WTC11 (cell line): ENCODE measurements around the gene LRP3. TPM values are rescaled to one million over a fixed set of nuclear protein-coding genes. Genes with fewer than 3 reads are reported as not detected.
"Not testable (repeated sequence)": the region's sequence is repeated elsewhere in the genome, so short reads cannot be mapped to it uniquely, and the experiment has no call there.

ENCODE experiments used
- ATAC-seq: fragments of 200-7000 bp; cut with Tn5 transposase; 2 replicates; pipeline ENCODE4 v1.10.0; 2021; ENCODE audit warnings: mild to moderate bottlenecking, moderate library complexity
- CTCF ChIA-PET: fragments of 300-600 bp; sonication (Branson Sonifier 250); formaldehyde crosslinking; loops from one replicate; lab custom pipeline; 2021; ENCODE audit warnings: antibody characterized with exemption; lab: Charles Lee
- POLR2A ChIA-PET: fragments of 350-600 bp; sonication (Branson Sonifier 250); formaldehyde crosslinking; loops from one replicate; lab custom pipeline; 2021; ENCODE audit warnings: antibody characterized with exemption; lab: Charles Lee
- DNase-seq: peaks from one replicate; pipeline ENCODE4 v3.0.0; 2021; ENCODE audit warnings: low spot score
- H3K27ac Mint-ChIP-seq: 2 replicates; pipeline ENCODE4 v1.8.0; 2021; ENCODE audit warnings: mixed read lengths
- H3K27me3 Mint-ChIP-seq: 2 replicates; pipeline ENCODE4 v1.8.0; 2021; ENCODE audit warnings: low read depth, mild to moderate bottlenecking, moderate library complexity, mixed read lengths
- H3K36me3 Mint-ChIP-seq: 2 replicates; pipeline ENCODE4 v1.8.0; 2021; ENCODE audit warnings: mixed read lengths
- H3K4me1 Mint-ChIP-seq: 2 replicates; pipeline ENCODE4 v1.8.0; 2022; ENCODE audit warnings: mixed read lengths
- H3K4me3 Mint-ChIP-seq: 2 replicates; pipeline ENCODE4 v1.8.0; 2021; ENCODE audit warnings: mild to moderate bottlenecking, moderate library complexity, mixed read lengths
- H3K9me3 Mint-ChIP-seq: 2 replicates; pipeline ENCODE4 v1.8.0; 2021; ENCODE audit warnings: mixed read lengths
- ARID4B ChIP-seq: sonication (generic); formaldehyde crosslinking; IDR thresholded peaks from 2 replicates; pipeline ENCODE4 v1.8.0; 2023; ENCODE audit warnings: missing genetic modification reagents, mild to moderate bottlenecking, borderline replicate concordance
- ATF6 ChIP-seq: sonication (generic); formaldehyde crosslinking; IDR thresholded peaks from 2 replicates; pipeline ENCODE4 v1.8.1; 2023; ENCODE audit warnings: mild to moderate bottlenecking, missing genetic modification reagents
- HMGA2 ChIP-seq: fragments of 250-450 bp; sonication (Bioruptor Pico); IDR thresholded peaks from 2 replicates; pipeline ENCODE4 v1.4.0; 2021; ENCODE audit warnings: mild to moderate bottlenecking, moderate library complexity
- NFE2L1 ChIP-seq: sonication (generic); formaldehyde crosslinking; IDR thresholded peaks from 2 replicates; pipeline ENCODE4 v1.8.1; 2023; ENCODE audit warnings: missing genetic modification reagents
- OVOL2 ChIP-seq: fragments of 250-450 bp; sonication (Bioruptor Pico); IDR thresholded peaks from 2 replicates; pipeline ENCODE4 v1.9.0; 2021; ENCODE audit warnings: mild to moderate bottlenecking, borderline replicate concordance
- PRRX2 ChIP-seq: fragments of 250-450 bp; sonication (Bioruptor Pico); IDR thresholded peaks from 2 replicates; pipeline ENCODE4 v1.8.0; 2021; ENCODE audit warnings: mild to moderate bottlenecking
- RELA ChIP-seq: sonication (generic); formaldehyde crosslinking; IDR thresholded peaks from 2 replicates; pipeline ENCODE4 v1.8.1; 2022; ENCODE audit warnings: missing genetic modification reagents, mild to moderate bottlenecking, borderline replicate concordance
- ZNF281 ChIP-seq: sonication (generic); formaldehyde crosslinking; IDR thresholded peaks from 2 replicates; pipeline ENCODE4 v1.8.0; 2023; ENCODE audit warnings: mild to moderate bottlenecking, missing genetic modification reagents
- ZNF396 ChIP-seq: fragments of 250-450 bp; sonication (Bioruptor Pico); IDR thresholded peaks from 2 replicates; pipeline ENCODE4 v1.8.0; 2021; ENCODE audit warnings: mild to moderate bottlenecking, moderate library complexity, borderline replicate concordance
- total RNA-seq: library from RNA; stranded (reverse); gene quantifications from 3 replicates; pipeline ENCODE4 v1.2.3, GENCODE V29; 2021

LRP3 gene
- total RNA-seq, 1 experiment from 2014 or later = 47.0 TPM

DNA sequence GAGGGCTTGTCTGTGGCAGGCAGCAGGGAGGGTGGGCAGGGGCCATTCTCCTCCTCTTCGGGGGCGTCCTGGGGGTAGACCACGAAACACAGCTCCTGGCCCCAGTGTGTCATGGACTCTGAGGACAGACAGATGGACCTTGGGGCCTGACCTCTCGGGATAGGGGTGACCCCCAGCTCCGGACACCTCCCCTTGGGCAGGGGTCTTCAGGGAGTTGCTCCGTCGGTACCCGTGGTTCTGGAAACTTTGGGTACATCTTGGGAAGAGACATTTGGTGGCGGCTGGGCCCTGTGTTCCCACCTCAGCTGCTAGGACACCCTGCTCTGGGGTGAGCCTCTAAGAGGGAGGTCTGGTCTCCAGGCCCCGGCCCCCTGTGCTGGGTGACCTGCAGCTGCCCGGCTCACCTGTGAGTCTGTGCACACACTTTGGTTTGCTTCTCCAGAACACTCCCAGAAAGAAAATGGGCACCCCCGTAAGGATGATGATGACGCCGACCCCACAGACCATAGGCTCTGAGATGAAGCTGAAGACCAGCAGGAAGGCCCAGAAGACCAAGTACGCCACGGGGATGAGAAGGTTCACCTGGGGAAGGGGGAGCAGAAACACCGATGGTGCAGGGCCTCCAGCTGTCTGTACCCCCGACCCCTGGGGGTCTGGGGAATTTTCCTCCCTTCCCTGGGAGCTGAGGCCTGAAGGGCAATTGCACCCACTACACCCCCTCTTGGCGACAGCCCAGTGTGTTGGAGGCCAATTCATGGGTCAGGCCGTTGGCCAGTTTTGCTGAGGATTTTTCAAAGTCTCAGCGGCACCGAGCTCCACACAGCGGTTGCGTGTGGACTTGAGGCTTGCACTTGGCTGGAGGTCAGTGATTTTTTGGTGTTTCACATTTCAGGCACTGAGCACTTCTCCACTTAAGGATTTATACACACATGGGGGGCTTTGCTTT is 15.0 kb downstream of the LRP3 start (continued):
- no peak for TF ChIP-seq ZNF396
- TF ChIP-seq OVOL2 (CRISPR knock-in tag) = no peak
- no peak for TF ChIP-seq HMGA2
- no peak for TF ChIP-seq RELA (CRISPR knock-in tag)
- no peak for TF ChIP-seq PRRX2
- no peak for TF ChIP-seq NFE2L1 (CRISPR knock-in tag)

DNA sequence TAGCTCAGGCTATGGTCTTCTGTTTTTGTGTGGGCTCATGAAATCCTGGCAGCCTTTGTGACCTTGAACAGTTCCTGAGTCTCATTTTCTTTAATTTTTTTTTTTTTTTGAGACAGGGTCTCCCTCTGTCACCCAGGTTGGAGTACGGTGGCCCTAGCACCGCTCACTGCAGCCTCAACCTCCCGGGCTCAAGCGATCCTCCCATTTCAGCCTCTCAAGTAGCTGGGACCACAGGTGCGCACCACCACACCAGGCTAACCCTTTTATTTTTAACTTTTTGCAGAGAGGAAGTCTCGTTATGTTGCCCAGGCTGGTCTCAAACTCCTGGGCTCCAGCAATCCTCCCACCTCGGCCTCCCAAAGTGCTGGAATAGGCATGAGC is 15.7 kb downstream of the LRP3 start:
- ChIA-PET CTCF (interaction anchor here (0.7 to 2.2 kb wide), 3 partner anchors 18 to 197 kb away, joined by 3 to 12 read pairs (median 5); no protein-coding TSS in a partner anchor), POLR2A (interaction anchor here (0.5 to 1.1 kb wide), 2 partner anchors 93 to 304 kb away, joined by 3 to 4 read pairs; partner anchors contain the start of gene CEBPA)
- not testable (repeated sequence) for H3K36me3 Mint-ChIP-seq, DNase-seq, H3K27me3 Mint-ChIP-seq, H3K4me3 Mint-ChIP-seq, H3K9me3 Mint-ChIP-seq, H3K27ac Mint-ChIP-seq, H3K4me1 Mint-ChIP-seq, ATAC-seq

GRCh38 chr19:33210266-33210940 is 16.3 kb downstream of the LRP3 start:
- Mint-ChIP-seq H3K4me1 (no peaks in the 10 kb centered on the region), H3K27ac (no peak overlapping the region), H3K27me3 (no peaks in the 10 kb centered on the region), H3K4me3 (no peak overlapping the region), H3K36me3 (no peaks in the 10 kb centered on the region), H3K9me3 (no peaks in the 10 kb centered on the region)
- ATAC-seq (no peak), DNase-seq (no peak)
- TF ChIP-seq ZNF281 (CRISPR knock-in tag) (no peak), ATF6 (CRISPR knock-in tag) (no peak), ARID4B (no peak)
- ChIA-PET CTCF (interaction anchor here (2.0 to 2.2 kb wide), 2 partner anchors 19 to 26 kb away, joined by 5 to 12 read pairs; no protein-coding TSS in a partner anchor), POLR2A (interaction anchor here (0.5 kb wide), 1 partner anchor 304 kb away, joined by 3 read pairs; no protein-coding TSS in a partner anchor)
